GM18502 (cell line): ENCODE data around the gene LOXL1.

ENCODE experiments used
- ATAC-seq: cut with Tn5 transposase; IDR thresholded peaks from one replicate; pipeline ENCODE4 v1.9.1; 2021; ENCODE audit warnings: mild to moderate bottlenecking; ENCODE audit not compliant: unreplicated experiment, poor library complexity

LOXL1 gene, protein sequence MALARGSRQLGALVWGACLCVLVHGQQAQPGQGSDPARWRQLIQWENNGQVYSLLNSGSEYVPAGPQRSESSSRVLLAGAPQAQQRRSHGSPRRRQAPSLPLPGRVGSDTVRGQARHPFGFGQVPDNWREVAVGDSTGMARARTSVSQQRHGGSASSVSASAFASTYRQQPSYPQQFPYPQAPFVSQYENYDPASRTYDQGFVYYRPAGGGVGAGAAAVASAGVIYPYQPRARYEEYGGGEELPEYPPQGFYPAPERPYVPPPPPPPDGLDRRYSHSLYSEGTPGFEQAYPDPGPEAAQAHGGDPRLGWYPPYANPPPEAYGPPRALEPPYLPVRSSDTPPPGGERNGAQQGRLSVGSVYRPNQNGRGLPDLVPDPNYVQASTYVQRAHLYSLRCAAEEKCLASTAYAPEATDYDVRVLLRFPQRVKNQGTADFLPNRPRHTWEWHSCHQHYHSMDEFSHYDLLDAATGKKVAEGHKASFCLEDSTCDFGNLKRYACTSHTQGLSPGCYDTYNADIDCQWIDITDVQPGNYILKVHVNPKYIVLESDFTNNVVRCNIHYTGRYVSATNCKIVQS

DNA sequence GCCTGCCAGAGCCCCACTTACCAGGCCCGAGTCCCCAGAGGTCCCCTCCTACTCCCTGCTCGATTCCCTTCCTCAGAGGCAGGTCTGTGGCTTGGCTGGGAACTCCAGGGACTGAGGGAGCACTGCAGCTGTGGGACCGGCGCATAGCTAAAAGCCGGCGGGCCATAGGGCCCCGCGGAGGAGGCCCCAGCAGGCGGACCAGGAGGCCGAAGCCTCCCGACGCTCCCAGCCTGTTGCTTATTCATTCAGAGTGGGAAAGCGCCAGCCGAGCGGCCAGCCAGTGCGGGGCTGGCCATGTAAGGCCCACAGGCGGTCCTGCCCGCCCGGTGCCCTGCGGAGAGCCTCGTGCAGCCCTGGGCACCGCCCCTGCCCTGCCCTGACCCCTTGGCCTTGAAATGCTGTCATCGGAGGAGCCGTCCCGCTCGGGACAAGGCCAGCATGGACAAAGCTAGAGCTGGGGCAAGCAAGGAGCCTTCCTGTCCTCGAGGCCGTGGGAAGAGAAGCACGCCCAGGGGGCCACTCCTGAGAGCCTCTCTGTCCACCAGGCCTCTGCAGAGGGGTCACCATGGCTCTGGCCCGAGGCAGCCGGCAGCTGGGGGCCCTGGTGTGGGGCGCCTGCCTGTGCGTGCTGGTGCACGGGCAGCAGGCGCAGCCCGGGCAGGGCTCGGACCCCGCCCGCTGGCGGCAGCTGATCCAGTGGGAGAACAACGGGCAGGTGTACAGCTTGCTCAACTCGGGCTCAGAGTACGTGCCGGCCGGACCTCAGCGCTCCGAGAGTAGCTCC, at the start of gene LOXL1:
LOXL1 (plus strand) TSS at position 244 of the 784 bp plus-strand sequence; CDS start at position 566, 322 bp downstream.
- ATAC-seq = no peak

GRCh38 chr15:73879426-73879825, 46.8 kb upstream of the LOXL1 start:
- no peak for ATAC-seq

GRCh38 chr15:73881579-73882320, 44.5 kb upstream of the LOXL1 start:
- no peak for ATAC-seq

DNA sequence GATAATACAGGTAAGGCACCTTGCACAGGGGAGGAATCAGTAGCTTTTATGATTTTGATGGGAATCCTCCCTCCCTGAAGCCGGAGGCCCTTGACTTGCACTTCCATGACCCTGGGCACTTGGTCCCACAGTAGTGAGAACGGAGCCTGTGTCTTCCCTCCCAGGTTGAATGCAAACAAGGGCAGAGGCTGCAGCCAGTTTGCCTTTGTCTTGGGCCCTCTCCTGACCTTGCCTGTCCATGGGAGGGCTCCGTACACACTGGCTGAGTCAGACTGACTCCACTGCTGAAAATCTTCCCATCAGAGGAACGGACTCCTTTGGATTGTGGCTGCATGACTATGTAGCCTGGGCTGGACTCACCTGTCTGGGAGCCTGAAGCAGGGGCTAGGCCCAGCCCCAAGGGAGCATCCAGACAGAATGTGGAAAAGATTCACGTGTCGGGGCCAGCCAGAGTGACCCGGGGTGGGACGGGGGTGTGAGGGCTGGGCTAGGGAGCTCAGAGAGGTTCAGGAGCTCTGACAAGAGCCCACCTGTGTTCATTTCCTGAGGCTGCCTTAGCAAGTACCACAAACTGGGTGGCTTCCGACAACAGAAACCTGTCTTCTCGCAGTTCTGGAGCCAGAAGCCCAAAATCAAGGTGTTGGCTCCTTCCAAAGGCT, 43.4 kb upstream of the LOXL1 start:
- no peak for ATAC-seq

DNA sequence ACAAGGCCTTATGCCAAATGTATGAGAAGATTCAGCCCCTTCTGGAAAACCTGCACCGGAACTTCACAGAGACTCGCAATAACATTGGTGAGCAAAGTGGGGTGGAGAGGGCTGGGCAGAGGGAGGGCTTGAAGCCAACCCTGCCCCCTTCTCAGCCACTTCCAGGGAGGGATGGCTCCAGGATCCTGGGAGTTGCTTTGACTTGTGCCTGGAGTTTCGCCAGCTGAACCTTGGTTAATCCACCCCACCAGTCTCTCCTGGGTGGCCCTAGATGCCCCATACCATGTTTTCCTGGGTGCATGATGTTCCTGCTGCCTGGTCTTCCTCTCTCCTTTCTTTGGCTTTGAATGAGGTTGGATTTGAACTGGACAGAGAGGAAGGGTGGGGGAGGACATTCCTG, 42.1 kb upstream of the LOXL1 start:
- ATAC-seq = no peak

DNA sequence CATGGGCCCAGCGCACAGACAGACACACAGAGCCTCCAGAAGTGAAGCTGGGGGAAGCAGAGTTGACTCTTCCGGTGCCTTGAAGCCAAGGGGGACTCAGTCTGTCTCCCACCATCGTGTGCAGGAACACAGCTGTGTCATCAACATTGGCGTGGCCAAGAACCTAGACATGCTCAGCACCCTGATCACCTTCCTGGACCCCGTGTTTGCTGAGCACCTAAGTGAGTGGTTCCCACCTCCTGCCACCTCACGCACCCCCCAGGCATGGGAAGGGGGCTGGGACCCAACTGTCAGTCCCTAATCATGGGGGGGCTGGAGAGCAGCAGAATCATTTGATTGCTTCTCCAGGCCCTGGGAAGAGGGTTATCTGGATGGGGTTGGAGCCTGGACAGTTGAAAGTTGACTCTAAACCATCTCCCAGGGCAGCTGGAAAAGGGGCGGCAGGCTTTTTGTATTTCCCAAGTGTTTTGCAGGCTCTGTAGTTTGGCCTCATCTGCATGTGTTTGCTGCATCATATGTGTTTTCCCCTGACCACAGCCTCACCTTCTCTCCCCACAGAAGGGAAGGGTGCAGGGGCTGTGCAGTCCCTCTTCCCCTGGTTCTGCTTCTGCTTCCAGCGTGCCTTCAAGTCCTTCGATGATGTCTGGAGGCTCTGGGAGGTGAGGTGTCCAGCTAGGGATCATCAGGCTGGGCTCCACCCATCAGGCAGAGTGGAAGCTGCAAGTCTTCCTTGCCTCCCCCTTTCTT, 40.1 kb upstream of the LOXL1 start:
- ATAC-seq = no peak

GRCh38 chr15:73886717-73887345, 39.4 kb upstream of the LOXL1 start:
- ATAC-seq = no peak

DNA sequence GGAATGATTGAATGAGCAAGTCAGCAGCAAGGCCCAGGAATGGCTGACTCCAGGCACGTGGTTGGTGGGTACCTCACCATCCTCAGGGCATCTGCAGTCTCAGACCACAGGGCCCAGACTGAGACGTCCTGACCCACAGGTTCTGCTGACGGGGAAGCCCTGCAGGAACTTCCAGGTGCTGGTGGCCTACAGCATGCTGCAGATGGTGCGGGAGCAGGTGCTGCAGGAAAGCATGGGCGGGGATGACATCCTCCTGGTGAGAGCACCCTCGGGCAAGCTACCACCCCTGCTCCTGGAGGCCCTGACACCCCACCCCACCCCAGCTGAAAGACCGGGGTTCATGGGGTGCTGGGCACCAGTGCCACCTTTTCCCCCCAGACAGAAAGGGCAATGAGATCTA, 38.8 kb upstream of the LOXL1 start:
- no peak for ATAC-seq

DNA sequence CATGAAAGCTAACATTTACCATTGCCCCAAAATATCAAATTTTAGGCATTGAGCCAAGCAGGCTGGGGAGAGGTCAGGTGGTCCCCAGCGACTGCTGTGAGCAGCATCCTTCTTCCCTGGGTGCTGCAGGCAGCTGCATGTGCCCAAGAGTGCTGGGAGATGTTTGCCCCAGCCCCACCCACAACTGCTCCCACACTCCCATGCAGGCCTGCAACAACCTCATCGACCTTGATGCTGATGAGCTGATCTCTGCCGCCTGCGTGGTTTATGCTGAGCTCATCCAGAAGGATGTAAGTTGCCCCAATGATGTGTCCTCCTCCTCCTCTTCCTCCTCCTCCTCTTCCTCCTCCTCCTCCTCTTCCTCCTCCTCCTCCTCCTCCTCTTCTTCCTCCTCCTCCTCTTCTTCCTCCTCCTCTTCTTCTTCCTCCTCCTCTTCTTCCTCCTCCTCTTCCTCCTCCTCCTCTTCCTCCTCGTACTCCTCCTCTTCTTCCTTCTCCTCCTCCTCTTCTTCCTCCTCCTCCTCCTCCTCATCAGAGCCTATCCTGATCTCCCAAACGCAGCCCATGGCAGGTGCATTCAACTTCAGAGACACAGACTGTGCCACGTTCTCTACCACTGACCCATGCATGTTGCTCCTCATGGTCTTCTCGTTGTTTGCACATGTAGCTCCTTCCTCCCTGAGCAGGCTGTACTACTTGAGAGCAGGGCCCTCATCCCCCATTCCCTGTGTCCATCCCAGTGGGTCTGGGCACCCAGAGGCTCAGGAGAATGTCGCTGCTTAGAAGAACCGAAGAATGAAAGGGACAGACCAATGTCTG, 37.8 kb upstream of the LOXL1 start:
- no peak for ATAC-seq

GRCh38 chr15:73889053-73889761, 37.1 kb upstream of the LOXL1 start:
- ATAC-seq = no peak

GRCh38 chr15:73889762-73890124, 36.5 kb upstream of the LOXL1 start:
- ATAC-seq = no peak

GRCh38 chr15:73891328-73892315, 34.6 kb upstream of the LOXL1 start:
- ATAC-seq = no peak

DNA sequence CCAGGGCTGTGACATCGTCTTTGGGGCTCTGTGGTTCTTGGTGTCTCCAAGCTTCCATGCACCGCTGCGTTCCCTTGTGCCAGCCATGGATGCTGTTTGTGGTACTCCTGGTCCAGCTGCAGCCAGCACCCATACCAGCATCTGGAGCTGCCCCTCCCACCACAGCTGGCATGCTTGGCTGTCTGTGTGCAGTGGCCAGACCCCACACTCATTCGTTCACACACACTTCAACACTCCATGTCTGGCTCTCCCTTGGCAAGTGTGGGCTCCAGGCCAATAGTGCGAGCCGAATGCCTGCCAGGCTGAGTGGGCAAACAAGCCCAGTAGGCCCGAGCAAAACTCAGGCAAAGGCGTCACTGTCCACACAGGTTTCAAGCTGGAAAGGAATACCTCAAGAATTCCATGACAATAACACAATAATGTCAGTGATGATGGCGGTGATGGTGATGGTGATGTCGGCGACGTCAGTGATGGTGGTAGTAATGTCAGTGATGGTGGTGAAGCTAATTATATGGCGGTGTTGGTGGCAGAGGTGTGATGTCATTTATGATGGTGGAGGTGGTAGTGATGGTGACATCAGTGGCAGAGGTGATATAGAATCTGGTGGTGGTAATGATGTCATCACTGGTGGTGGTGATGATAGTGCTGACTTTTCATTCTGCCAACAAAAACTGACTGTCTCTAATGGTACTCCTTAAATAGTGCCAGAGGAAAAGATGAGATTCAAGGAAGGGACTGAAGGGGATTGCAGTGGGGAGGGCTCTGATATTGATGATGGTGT, 33.6 kb upstream of the LOXL1 start:
- ATAC-seq = no peak

GRCh38 chr15:73894133-73894814, 32.0 kb upstream of the LOXL1 start:
- no peak for ATAC-seq
